ENCODE measurements around the gene TBATA. TPM values are rescaled to one million over a fixed set of nuclear protein-coding genes. Genes with fewer than 3 reads are reported as not detected.

The TBATA gene
- total and polyA plus RNA-seq, 2 of the 8 experiments (the other 6 are each of a cell fraction or from before 2014, with no cell fraction given) = not detected

- TF ChIP-seq SAP30 (IDR thresholded peaks at IDR 0.05; ENCODE audit: insufficient read depth, insufficient replicate concordance, low read length) (no peak), SP4 (IDR thresholded peaks at IDR 0.05; ENCODE audit: low read length) (no peak), SP1 (IDR thresholded peaks at IDR 0.05; ENCODE audit: low read depth, low read length) (no peak), BRCA1 (IDR thresholded peaks at IDR 0.05; ENCODE audit: low read depth, low read length) (no peak), CTBP2 (IDR thresholded peaks at IDR 0.05; ENCODE audit: borderline replicate concordance, insufficient read depth, insufficient read length, low read length) (no peak), KDM5A (IDR thresholded peaks at IDR 0.05; ENCODE audit: low read length) (no peak), RBBP5 (IDR thresholded peaks at IDR 0.05; ENCODE audit: borderline replicate concordance, low read depth, low read length) (no peak), EP300 (IDR thresholded peaks at IDR 0.05; ENCODE audit: borderline replicate concordance in 1 of 2, low read depth in 2 of 2, low read length in 2 of 2) (no peak), HDAC2 (IDR thresholded peaks at IDR 0.05; ENCODE audit: borderline replicate concordance in 1 of 2, low read depth in 2 of 2, low read length in 2 of 2) (no peak), BCL11A (IDR thresholded peaks at IDR 0.05; ENCODE audit: low read depth in 2 of 2, low read length in 2 of 2) (no peak)
Measured at GRCh38 chr10:70761727-70762350, 23.3 kb downstream of the TBATA start (continued).

All from H1 (cell line).